Endothelial cell of hepatic sinusoid (primary cell): ENCODE data around the gene KSR1.
"Not testable (repeated sequence)": the region's sequence is repeated elsewhere in the genome, so short reads cannot be mapped to it uniquely, and the experiment has no call there.

Source experiments
- in situ Hi-C: cut with HindIII; loops from 2 replicates; pipeline ENCODE4 v1.10.0; 2017; ENCODE audit warnings: low sequenced_read_pairs

KSR1 gene

DNA sequence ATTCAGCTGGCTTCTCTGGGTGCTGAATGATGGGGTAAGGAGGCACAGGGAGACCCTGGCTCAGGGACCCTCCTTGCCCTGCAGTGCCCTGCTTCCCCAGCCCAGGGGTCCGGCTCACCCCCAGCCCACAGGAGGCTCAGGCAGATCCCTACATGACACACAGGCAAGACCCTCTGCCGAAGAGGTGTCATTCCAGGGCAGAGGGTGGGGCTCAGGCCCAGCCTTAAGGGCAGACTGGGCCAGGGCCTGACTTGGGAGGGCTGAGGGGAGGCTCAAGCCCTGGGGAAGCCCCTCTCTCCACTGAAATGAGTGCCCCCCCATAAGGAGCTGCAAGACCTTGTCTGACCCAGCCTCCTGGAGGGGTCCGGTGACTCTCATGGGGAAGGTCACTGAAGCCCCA lies 30.3 kb upstream of the KSR1 start:
- in situ Hi-C loops, result no loop called here

DNA sequence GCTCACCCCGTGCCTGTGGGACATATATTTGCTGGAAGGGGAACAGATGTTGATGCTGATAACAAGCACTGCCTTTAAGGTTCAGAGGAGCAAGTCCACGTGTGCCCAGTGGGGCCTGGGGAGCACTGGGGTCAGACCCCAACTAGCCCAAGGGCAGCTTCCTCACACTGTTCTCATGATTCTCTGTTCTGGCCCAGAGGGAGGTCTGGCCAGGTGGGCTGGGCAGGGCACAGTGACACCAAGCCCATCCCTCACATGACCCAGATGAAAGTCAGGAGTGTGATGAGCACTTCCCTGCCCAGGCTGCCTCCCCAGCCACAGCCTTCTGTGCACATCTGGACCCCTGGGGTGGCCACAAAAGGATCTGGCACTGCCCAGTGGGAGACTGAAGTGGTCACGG lies 29.8 kb upstream of the KSR1 start:
- in situ Hi-C loops, result not testable (repeated sequence)

DNA sequence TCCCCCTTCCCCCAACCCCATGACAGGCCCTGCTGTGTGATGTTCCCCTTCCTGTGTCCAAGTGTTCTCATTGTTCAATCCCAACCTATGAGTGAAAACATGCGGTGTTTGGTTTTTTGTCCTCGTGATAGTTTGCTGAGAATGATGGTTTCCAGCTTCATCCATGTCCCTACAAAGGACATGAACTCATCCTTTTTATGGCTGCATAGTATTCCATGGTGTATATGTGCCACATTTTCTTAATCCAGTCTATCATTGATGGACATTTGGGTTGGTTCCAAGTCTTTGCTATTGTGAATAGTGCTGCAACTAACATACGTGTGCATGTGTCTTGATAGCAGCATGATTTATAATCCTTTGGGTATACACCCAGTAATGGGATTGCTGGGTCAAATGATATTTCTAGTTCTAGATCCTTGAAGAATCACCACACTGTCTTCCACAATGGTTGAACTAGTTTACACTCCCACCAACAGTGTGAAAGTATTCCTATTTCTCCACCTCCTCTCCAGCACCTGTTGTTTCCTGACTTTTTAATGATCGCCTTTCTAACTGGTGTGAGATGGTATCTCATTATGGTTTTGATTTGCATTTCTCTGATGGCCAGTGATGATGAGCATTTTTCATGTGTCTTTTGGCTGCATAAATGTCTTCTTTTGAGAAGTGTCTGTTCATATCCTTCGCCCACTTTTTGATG lies 28.9 kb upstream of the KSR1 start:
- in situ Hi-C loops, result not testable (repeated sequence)

DNA sequence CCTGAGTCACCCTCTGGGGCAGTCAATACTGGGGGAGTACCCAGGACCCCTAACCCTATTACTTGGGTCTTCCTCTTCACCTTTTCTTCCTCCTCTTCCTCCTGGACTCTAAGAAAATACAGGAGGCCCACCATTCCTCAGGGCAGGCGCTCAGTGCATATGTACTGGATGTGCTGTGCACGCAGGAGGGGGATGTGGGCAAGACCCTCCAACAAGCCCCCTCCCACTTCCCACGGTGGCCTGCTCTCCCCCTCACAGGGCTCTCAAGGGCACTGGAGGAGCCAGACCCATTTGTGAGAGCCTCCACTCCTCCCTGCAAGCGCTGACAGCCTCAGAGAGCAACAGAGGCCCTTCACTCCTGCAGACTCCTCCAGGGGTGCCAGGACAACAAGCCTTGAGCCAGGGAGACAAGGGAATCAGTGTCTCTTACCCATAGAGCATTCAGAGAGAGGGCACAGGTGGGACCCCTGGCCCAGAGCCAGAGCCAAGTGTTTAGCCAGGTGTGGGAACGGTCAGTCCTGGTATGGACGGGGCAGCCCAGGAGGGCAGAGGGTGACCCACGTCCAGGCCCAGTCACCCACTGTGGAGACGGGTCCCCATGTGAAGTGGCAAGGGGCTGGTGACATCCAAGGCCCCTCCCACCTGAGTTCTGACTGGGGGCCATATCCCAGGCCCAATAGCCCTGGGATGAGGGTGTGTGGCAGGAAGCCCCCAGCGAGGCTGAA lies 27.3 kb upstream of the KSR1 start:
- in situ Hi-C loops, result no loop called here

DNA sequence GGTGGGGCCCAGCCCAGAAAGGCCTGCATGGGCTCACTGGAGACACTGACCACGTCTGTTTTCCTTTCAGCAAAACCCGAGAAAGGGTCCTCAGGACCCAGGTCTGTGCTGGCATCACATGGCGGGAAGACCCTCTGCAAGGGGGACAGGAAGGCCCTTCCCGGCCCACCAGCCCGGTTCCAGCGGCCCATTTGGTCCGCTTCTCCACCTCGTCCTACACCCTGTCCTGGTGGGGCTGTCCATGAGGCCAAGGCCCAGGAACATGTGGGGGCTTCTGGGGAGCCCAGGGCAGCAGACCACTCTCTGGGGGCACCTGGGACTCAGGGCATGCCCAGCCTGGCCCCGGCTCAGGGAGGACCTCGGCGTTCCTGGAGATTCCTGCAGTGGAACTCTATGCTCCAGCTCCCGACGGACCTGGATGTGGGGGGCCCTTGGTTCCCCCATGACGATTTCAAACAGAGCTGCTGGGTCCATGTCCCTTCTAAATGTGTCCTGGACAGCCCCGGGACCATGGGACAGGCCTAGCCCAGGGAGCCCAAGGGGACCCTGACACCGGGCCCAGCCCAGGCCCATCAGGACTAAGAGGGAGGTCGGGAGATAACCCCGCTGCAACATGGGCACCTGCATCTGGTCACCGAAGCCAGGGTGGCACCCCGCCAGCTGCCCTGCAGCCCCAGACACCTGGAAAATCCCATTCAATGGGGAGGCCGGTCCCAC lies 26.4 kb upstream of the KSR1 start:
- in situ Hi-C loops, result no loop called here

DNA sequence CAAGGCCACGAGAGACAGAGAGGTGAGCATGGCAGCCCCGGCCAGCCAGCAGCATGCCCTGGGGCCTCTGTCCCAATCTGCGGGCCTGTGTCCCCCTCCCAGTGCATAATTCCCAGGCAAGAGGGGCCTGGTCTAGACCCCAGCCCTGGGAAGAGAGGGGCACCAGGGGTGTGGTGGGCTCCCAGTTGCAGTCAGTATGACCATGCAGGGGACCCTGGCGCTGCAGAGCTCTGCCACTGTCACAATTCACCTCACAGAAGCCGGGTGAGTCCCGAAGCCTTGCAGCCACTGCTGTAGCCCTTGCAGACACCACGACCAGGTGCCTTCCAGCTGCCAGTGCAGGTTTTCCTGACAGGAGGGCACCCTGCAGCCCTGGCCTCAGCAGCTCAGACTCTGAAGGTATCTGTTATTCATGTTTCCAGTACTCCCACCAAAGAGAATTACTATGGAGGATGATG lies 25.8 kb upstream of the KSR1 start:
- in situ Hi-C loops, result no loop called here

DNA sequence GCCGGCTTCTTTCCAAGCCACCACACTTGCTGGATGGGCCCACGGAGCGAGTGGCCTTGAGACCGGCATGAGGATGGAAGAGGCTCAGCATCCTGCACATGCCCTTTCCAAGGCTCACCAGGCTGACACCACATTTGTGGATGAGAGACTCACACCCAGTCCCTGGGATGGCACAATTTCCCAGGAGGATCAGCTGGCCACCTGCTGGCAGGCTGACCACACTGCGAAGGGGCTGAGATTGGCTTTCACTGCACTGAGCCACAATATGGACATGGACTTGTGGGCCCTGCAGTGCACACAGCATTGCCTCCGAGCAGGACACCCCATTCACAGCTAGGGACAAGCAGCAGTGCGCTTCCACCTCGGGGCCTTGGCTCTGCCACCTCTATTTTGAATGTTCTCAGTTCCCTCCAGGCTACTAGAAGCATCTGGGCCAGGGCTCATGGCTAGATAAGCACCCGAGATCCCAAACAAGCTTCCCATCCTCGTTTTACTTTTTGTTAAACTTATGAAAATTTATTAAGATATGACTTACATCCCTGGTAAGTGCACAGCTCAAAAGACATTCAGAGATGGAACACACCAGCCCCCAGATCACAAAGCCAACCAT lies 25.3 kb upstream of the KSR1 start:
- in situ Hi-C loops, result no loop called here

DNA sequence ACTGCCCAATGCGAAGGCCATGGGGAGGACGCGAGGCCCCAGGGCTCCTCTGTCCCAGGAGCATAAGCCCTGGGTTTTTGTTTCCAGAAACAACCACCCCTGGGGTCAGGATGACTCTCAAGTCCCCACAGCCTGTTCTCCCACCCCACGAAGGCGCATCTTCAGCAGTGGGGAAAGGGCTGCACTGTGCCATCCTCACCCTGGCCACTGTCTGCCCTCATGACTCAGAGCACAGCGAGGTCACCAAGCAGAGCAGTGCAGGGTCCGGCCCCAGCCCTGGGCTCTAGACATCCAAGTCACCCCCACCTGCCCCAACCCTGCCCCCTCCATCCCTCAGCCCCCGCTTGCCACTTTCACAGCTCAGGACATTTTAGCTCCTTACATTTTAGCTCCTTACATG lies 22.7 kb upstream of the KSR1 start:
- in situ Hi-C loops, result no loop called here

DNA sequence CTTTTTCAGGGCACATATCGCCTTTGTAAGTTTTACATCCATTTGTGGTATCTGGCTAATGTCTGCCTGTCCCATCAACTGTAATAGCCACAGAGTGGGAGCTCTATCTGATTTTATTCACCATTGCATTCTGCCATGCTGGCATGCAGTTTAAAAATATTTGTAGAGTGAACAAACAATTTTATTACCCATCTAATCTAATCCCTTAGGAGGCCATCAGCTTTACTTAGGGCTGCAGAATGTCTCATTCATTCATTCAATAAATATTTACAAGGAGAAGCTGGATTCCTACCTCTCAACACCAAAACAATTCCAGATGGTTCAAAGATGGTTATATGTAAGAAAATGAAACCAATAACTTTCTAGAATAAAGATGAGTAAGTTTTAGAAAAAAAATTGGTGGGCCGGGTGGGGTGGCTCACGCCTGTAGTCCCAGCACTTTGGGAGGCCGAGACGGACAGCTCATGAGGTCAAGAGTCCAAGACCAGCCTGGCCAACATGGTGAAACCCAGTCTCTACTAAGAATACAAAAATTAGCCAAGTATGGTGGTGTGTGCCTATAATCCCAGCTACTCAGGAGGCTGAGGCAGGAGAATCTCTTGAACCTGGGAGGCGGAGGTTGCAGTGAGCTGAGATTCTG lies 20.7 kb upstream of the KSR1 start:
- in situ Hi-C loops, result not testable (repeated sequence)

DNA sequence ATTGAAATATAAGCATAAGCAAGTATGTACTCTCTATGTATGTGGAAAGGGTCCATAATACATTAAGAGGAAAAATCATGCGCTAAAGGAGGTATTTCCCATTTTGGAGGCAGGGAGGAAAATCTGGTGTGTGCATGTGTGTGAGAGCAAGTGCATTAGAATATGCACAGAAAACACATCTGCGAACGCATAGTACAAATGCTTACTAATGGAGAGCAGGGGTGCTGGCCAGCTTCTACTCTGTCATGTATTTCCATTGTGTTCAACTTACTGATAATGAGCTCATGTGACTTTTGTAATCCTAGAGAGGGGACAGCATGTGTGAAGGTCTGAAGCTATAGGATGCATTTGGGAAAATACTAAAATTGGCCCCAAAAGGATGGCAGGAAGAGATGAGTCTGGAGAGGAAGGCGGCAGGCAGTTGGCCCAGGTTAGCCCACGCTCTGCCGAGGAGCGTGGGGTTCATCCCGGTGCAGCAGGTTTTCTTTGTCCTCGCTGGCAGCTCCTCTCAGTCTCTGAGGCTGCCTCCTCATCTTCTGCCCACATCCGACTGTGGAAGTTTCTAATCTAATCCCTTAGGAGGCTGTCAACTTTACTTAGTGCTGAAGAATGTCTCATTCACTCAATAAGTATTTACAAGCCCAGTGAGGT lies 17.8 kb upstream of the KSR1 start:
- in situ Hi-C loops, result no loop called here

DNA sequence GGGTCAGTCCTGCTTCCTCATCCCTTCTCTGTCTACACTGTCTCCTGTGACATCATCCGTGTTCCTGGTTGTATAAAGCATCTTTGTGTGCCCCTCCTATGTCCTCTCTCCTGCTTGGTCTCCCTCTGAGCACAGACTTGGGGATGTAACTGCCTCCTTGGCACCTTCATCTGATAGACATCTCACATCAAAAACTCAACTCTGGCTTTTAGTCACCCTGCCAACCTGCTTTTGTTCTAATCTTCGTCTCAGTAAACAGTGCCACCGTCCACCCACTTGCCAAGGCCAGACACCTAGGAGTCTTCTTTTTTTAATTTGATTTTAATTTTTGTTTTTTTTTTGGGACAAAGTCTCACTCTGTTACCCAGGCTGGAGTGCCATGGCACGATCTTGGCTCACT lies 16.9 kb upstream of the KSR1 start:
- in situ Hi-C loops, result no loop called here

DNA sequence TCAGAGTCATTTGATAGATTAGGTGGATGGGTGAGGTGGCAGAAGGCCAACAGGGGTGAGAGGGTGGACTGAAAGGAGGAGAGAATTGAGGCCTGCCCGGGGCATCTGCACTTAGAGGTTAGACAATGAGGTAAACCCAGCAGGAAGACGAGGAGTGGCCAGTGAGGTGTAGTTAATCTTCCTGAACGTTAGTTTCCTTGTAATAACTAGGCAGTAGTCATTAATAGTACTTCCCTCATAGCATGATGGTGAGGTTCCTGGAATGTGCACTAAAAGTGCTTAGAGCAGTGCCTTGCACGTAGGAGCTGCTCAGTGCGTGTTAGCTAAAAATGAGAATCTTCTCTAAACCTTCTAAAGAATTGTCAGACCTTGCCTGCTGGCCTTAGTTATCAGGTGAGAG lies 13.5 kb upstream of the KSR1 start:
- in situ Hi-C loops, result no loop called here

DNA sequence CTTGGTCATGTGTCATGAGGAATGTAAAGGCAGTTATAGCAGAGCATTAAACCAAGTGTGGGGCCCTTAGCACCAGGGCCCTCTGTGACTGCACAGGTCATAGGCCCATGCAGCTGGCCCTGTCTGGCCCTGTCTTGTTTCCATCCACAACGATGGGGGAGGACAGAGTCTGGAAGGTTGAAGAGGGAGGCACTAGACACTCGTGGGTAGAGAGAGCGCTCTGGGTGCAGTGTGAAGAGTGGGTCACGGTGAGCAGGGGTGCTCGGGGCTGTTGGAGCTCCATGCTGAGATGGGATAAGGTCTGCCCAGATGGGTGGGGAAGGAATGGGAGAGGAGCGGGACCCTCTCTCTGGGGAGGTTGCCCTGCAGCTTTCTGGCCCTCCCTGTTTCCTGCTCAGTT lies 12.8 kb upstream of the KSR1 start:
- in situ Hi-C loops, result no loop called here

DNA sequence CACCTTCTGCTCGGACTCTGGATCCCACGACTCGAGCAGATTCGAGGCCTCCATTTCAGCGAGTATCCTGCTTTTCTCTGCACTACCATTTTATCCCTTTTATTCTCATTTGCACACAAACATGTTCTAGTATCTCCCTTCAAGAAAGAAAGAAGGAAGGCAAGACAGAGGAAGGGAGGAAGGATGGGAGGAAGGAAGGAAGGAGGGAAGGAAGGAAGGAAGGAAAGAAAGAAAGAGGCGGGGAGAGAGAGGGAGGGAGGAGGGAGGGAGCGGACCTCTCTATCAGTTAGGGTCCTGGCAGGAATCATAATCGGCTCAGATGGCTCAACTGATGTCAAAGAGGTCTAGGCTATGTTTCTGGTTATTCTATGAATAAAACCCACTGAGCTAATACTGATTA lies 10.3 kb upstream of the KSR1 start:
- in situ Hi-C loops, result no loop called here

DNA sequence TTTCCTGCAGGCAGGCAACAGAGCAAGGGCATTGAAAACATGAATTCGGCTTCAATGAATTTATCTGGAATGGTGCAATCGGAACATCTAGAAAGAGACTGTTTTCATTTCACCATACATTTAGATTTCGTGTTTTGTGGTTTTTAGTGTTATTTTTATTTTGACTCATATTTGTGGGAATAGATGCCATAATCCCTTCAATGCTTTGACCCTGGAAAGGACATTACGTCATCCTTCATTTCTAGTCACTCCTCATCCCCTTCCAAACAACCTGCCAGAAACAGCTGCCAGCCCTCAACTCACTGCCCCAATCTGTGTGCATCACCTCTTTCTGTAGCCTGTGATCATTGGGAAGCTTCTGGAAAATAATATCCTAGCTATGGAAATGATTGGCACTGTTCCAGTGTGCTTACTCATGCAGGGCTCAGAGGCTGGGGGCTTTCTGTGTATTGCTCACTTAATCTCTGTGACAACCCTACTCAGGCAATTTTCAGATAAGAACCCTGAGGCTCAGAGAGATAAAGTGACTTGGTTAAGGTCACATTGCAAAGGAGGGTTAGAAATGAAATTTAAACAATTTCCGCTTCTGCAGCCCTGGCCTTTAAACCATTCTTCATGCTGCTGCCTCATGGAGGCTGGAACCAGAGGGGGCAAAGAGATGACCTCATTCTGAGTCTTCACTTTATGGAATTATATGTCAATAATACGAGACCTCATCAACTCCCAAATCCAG lies 9.5 kb upstream of the KSR1 start:
- in situ Hi-C loops, result no loop called here

DNA sequence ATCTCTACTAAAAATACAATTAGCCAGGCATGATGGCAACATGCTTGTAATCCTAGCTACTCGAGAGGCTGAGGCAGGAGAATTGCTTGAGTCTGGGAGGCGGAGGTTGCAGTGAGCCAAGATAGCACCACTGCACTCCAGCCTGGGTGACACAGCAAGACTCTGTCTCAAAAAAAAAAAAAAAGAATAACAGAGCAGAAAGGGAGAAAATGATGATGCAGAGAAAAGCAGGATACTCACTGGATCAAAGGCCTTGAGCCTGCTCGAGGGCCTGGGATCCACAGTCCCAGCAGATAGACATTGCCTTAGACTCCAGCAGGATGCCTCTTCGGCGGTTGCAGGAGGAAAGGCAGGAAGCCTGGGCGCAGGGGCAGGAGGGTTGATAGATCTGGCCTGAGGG lies 7.7 kb upstream of the KSR1 start:
- in situ Hi-C loops, result not testable (repeated sequence)

DNA sequence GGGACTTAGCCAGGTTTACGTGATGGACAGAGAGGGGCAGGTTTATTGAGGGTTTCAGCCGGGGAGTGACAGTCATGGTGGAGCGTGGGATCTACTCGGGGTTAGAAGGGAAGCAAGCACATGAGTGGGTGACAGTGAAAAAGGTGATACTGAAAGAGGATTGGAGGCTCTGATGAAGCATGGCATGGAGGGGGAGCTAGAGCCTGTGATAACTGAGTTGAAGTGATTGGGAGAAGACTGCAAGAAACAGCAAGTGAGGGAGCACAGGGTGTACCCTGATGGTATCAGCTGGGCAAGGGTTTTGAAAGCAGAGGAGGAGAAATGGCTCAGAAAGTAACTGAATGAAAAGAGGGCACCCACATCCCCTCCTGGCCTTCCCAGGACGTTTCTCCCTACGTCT lies 6.7 kb upstream of the KSR1 start:
- in situ Hi-C loops, result no loop called here

DNA sequence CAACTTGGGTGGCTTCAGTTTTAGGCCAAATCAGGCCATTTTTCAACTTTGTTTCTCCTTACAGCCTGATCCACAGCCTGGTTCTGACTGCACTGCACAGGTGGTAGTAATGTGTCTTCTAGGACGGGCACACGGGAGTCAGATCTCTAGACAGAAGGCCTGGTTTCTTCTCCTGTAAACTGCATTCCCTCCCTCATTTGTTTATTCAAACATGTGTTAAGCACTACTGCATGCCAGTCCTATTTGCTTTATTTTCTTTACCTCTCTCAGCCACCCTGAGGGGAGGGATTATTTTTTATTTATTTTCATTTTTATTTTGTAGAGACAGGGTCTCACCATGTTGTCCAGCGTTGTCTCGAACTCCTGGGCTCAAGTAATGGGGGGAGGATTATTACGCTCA lies 6.3 kb upstream of the KSR1 start:
- in situ Hi-C loops, result no loop called here

DNA sequence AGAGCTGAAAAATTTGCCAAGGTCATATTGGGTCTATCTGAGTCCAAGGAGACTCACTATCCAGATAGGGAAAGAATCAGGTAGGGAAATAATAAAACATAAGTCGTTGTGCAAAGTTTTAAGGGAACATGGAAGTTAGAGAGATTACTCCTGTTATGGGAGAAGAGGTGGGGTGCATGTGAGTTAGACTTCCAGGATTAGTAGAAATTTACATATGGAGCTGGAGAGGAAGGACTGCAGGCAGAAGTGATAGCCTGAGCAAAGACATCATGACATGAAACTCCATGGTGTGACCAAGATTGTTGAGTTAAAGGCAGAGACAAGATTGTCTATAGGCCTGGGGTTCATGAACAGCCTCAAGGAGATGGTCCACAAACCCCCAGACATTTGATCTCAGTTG lies 5.8 kb upstream of the KSR1 start:
- in situ Hi-C loops, result no loop called here

DNA sequence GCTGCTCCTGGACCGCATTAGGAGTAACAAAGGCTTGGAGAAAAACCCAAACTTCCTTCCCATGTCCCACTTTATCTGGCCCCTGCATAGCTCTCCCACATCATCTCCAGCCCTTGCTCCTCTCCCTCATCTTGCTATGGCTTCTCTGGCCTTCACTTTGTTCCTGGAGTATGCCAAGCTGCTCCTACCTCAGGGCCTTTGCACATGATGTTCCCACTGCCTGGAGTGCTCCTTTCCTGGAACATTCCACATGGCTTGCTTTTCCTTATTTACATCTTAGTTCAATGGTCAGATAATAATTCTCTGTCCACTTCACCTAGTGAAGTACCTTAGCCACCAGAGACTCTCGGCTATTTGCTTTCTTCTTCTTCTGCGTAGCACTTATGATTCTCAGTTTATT lies 4.3 kb upstream of the KSR1 start:
- in situ Hi-C loops, result no loop called here
